Naive thymus-derived CD8-positive, alpha-beta T cell (primary cell): ENCODE results near the gene TMEM19. TPM values are rescaled to one million over a fixed set of nuclear protein-coding genes. Genes with fewer than 3 reads are reported as not detected.
"Not testable (repeated sequence)": the region's sequence is repeated elsewhere in the genome, so short reads cannot be mapped to it uniquely, and the experiment has no call there.

ENCODE experiments used
- ATAC-seq, 2 donors: fragments of 150-1000 bp; cut with Tn5 transposase in 1 of 2; sonication (Bioruptor Pico), chemical (Tn5 transposase) in 1 of 2; 1 replicate in 1 of 2; 2 replicates in 1 of 2; pipeline ENCODE4 v1.10.0; 2021; ENCODE audit warnings: mild to moderate bottlenecking in 2 of 2, moderate library complexity in 2 of 2
- POLR2A ChIA-PET: fragments of 350-600 bp; sonication (Branson Sonifier 250); formaldehyde crosslinking; loops from one replicate; lab custom pipeline; 2021; ENCODE audit warnings: antibody characterized with exemption; lab: Charles Lee
- DNase-seq, 10 donors: peaks; one replicate each; pipeline versions ENCODE4 v3.0.0 to v3.0.0-alpha.2; 2020 to 2022
- H3K27ac Mint-ChIP-seq, 10 donors: one replicate each; pipeline ENCODE4 v1.8.0; 2020 to 2022; ENCODE audit warnings: mild to moderate bottlenecking in 10 of 10, mixed read lengths in 10 of 10, moderate library complexity in 4 of 10, inconsistent platforms in 1 of 10
- H3K27me3 Mint-ChIP-seq, 5 donors: one replicate each; pipeline ENCODE4 v1.8.0; 2021 to 2022; ENCODE audit warnings: mixed read lengths in 5 of 5
- H3K36me3 Mint-ChIP-seq, 3 donors: one replicate each; pipeline ENCODE4 v1.8.0; 2020 to 2022; ENCODE audit warnings: mixed read lengths in 3 of 3, mild to moderate bottlenecking in 2 of 3, inconsistent platforms in 1 of 3
- H3K4me1 Mint-ChIP-seq, 4 donors: one replicate each; pipeline ENCODE4 v1.8.0; 2021 to 2022; ENCODE audit warnings: mixed read lengths in 4 of 4
- H3K4me3 Mint-ChIP-seq, 10 donors: one replicate each; pipeline ENCODE4 v1.8.0; 2020 to 2022; ENCODE audit warnings: mild to moderate bottlenecking in 10 of 10, mixed read lengths in 10 of 10, moderate library complexity in 6 of 10, inconsistent platforms in 1 of 10
- H3K9me3 Mint-ChIP-seq, 9 donors: one replicate each; pipeline ENCODE4 v1.8.0; 2020 to 2022; ENCODE audit warnings: mixed read lengths in 9 of 9, mild to moderate bottlenecking in 3 of 9, inconsistent platforms in 1 of 9, moderate library complexity in 1 of 9
- polyA plus RNA-seq, 3 donors: library from polyadenylated mRNA; unstranded; fragments of 300-500 nt; fragmentation: Illumina TruSeq; gene quantifications; one replicate each; pipeline ENCODE4 v1.2.3, GENCODE V29; 2021
- total RNA-seq, 8 experiments: library from RNA in 2 of 8; stranded (reverse) in 2 of 8; gene quantifications; one replicate each; pipeline ENCODE4 v1.2.3 and lab custom pipeline; 2021 to 2026

TMEM19 gene
- total and polyA plus RNA-seq, 5 experiments from 2014 or later: 22.0 to 53.8 (median 40.1) TPM

- H3K36me3 Mint-ChIP-seq: peaks cover 0 to 46% (median 14%) of the 10 kb centered on the region in 3 donors
- peak overlapping the region in 1 of 10 donors; percentile 8 for H3K4me3 Mint-ChIP-seq
- ATAC-seq, H3K9me3 Mint-ChIP-seq, H3K27me3 Mint-ChIP-seq, DNase-seq, POLR2A ChIA-PET: not testable (repeated sequence)
- H3K27ac Mint-ChIP-seq: peak overlapping the region in 5 of 10 donors; percentile 41 to 85 (median 51)
- H3K4me1 Mint-ChIP-seq: peaks cover 3 to 50% (median 21%) of the 10 kb centered on the region in 4 donors
These were observed 7.8 kb downstream of the TMEM19 start for GRCh38 chr12:71693651-71694050.

- Mint-ChIP-seq H3K27me3 (no peaks in the 10 kb centered on the region), H3K36me3 (peaks cover 0 to 52% (median 17%) of the 10 kb centered on the region in 3 donors), H3K27ac (peak overlapping the region in 7 of 10 donors; percentile 41 to 85 (median 55)), H3K4me1 (peaks cover 3 to 52% (median 17%) of the 10 kb centered on the region in 4 donors), H3K9me3 (no peaks in the 10 kb centered on the region), H3K4me3 (peak overlapping the region in 1 of 10 donors; percentile 8)
- peak in 1 of 2 donors; percentile 35 for ATAC-seq
- no peak for DNase-seq
- POLR2A ChIA-PET: no interaction called here
These were observed 8.4 kb downstream of the TMEM19 start for GRCh38 chr12:71694099-71694820.

GRCh38 chr12:71695782-71696181, 9.9 kb downstream of the TMEM19 start:
- ATAC-seq: no peak
- POLR2A ChIA-PET: interaction anchor here (1.5 kb wide), 1 partner anchor 33 kb away, joined by 4 read pairs; no protein-coding TSS in a partner anchor

GRCh38 chr12:71702181-71702580, 16.3 kb downstream of the TMEM19 start:
- ATAC-seq, DNase-seq, H3K4me3 Mint-ChIP-seq, H3K27me3 Mint-ChIP-seq, POLR2A ChIA-PET, H3K9me3 Mint-ChIP-seq: not testable (repeated sequence)
- peak overlapping the region in 4 of 10 donors; percentile 13 to 68 (median 44) for H3K27ac Mint-ChIP-seq
- H3K36me3 Mint-ChIP-seq: peaks cover 5 to 68% (median 25%) of the 10 kb centered on the region in 3 donors
- peaks cover 0 to 11% (median 0%) of the 10 kb centered on the region in 4 donors for H3K4me1 Mint-ChIP-seq

More at GRCh38 chr12:71695782-71696181, 9.9 kb downstream of the TMEM19 start:
- DNase-seq: no peak
- no peak overlapping the region for H3K4me3 Mint-ChIP-seq
- no peaks in the 10 kb centered on the region for H3K27me3 Mint-ChIP-seq
- peaks cover 5 to 57% (median 19%) of the 10 kb centered on the region in 3 donors for H3K36me3 Mint-ChIP-seq
- H3K9me3 Mint-ChIP-seq: no peaks in the 10 kb centered on the region
- H3K27ac Mint-ChIP-seq: no peak overlapping the region
- peaks cover 3 to 44% (median 13%) of the 10 kb centered on the region in 4 donors for H3K4me1 Mint-ChIP-seq

GRCh38 chr12:71702590-71702989, 16.7 kb downstream of the TMEM19 start:
- DNase-seq: no peak
- H3K27ac Mint-ChIP-seq: peak overlapping the region in 2 of 10 donors; percentile 13 to 57
- H3K36me3 Mint-ChIP-seq: peaks cover 5 to 64% (median 25%) of the 10 kb centered on the region in 3 donors
- POLR2A ChIA-PET: no interaction called here
- no peak overlapping the region for H3K4me3 Mint-ChIP-seq
- H3K4me1 Mint-ChIP-seq: peaks cover 0 to 11% (median 2%) of the 10 kb centered on the region in 4 donors
- no peak for ATAC-seq
- H3K27me3 Mint-ChIP-seq: no peaks in the 10 kb centered on the region
- H3K9me3 Mint-ChIP-seq: no peaks in the 10 kb centered on the region

GRCh38 chr12:71703206-71703605, 17.3 kb downstream of the TMEM19 start:
- ATAC-seq: no peak

GRCh38 chr12:71704920-71705319, 19.0 kb downstream of the TMEM19 start:
- peaks cover 0 to 2% (median 0%) of the 10 kb centered on the region in 9 donors for H3K9me3 Mint-ChIP-seq
- ATAC-seq (no peak), DNase-seq (no peak)
- no peak overlapping the region for H3K27ac Mint-ChIP-seq
- H3K36me3 Mint-ChIP-seq: peaks cover 11 to 43% (median 30%) of the 10 kb centered on the region in 3 donors
- POLR2A ChIA-PET: no interaction called here
- peaks cover 2 to 9% (median 6%) of the 10 kb centered on the region in 4 donors for H3K4me1 Mint-ChIP-seq
- H3K27me3 Mint-ChIP-seq: no peaks in the 10 kb centered on the region
- H3K4me3 Mint-ChIP-seq: no peak overlapping the region

More at GRCh38 chr12:71703206-71703605, 17.3 kb downstream of the TMEM19 start:
- POLR2A ChIA-PET: no interaction called here
- no peak for DNase-seq
- no peak overlapping the region for H3K27ac Mint-ChIP-seq
- peaks cover 2 to 16% (median 6%) of the 10 kb centered on the region in 4 donors for H3K4me1 Mint-ChIP-seq
- H3K9me3 Mint-ChIP-seq: no peaks in the 10 kb centered on the region
- no peaks in the 10 kb centered on the region for H3K27me3 Mint-ChIP-seq
- no peak overlapping the region for H3K4me3 Mint-ChIP-seq
- H3K36me3 Mint-ChIP-seq: peaks cover 5 to 60% (median 24%) of the 10 kb centered on the region in 3 donors

GRCh38 chr12:71708658-71709057, 22.8 kb downstream of the TMEM19 start:
- Mint-ChIP-seq H3K36me3 (peaks cover 19 to 41% (median 39%) of the 10 kb centered on the region in 3 donors), H3K27ac (no peak overlapping the region), H3K9me3 (peaks cover 9 to 37% (median 24%) of the 10 kb centered on the region in 9 donors), H3K27me3 (no peaks in the 10 kb centered on the region), H3K4me3 (no peak overlapping the region), H3K4me1 (peaks cover 2 to 9% (median 6%) of the 10 kb centered on the region in 4 donors)
- ATAC-seq (no peak), DNase-seq (no peak)
- POLR2A ChIA-PET: interaction anchor here (0.9 kb wide), 1 partner anchor 23 kb away, joined by 3 read pairs; the partner anchor contains the start of gene TMEM19

GRCh38 chr12:71710276-71711125, 24.6 kb downstream of the TMEM19 start:
- POLR2A ChIA-PET: no interaction called here
- H3K36me3 Mint-ChIP-seq: peaks cover 7 to 49% (median 38%) of the 10 kb centered on the region in 3 donors

GRCh38 chr12:71718611-71719010, 32.7 kb downstream of the TMEM19 start:
- Mint-ChIP-seq H3K9me3 (peaks cover 6 to 37% (median 19%) of the 10 kb centered on the region in 9 donors), H3K27me3 (peaks cover 0 to 2% (median 1%) of the 10 kb centered on the region in 5 donors), H3K4me3 (no peak overlapping the region), H3K4me1 (no peaks in the 10 kb centered on the region), H3K27ac (no peak overlapping the region), H3K36me3 (peaks cover 0 to 19% (median 9%) of the 10 kb centered on the region in 3 donors)
- POLR2A ChIA-PET: no interaction called here
- no peak for ATAC-seq
- DNase-seq: no peak

More at GRCh38 chr12:71710276-71711125, 24.6 kb downstream of the TMEM19 start:
- Mint-ChIP-seq H3K4me1 (peaks cover 2 to 9% (median 6%) of the 10 kb centered on the region in 4 donors), H3K9me3 (peaks cover 9 to 54% (median 35%) of the 10 kb centered on the region in 9 donors), H3K27me3 (no peaks in the 10 kb centered on the region), H3K27ac (no peak overlapping the region), H3K4me3 (no peak overlapping the region)
- ATAC-seq: no peak
- no peak for DNase-seq

- POLR2A ChIA-PET: no interaction called here
- H3K36me3 Mint-ChIP-seq: peaks cover 0 to 15% (median 5%) of the 10 kb centered on the region in 3 donors
- ATAC-seq (no peak), DNase-seq (no peak)
- H3K27me3 Mint-ChIP-seq: peaks cover 0 to 2% (median 1%) of the 10 kb centered on the region in 5 donors
- H3K27ac Mint-ChIP-seq: no peak overlapping the region
- no peak overlapping the region for H3K4me3 Mint-ChIP-seq
- no peaks in the 10 kb centered on the region for H3K4me1 Mint-ChIP-seq
- H3K9me3 Mint-ChIP-seq: peaks cover 6 to 25% (median 13%) of the 10 kb centered on the region in 9 donors
These were observed 33.9 kb downstream of the TMEM19 start for GRCh38 chr12:71719647-71720370.
